ENCODE data around the gene RAD51B. TPM values are rescaled to one million over a fixed set of nuclear protein-coding genes. Genes with fewer than 3 reads are reported as not detected.
A peak's percentile ranks its signal among the peaks of the same experiment; 100 is the strongest.

RAD51B gene
- total and polyA plus RNA-seq, 7 donors: 2.4 to 24.4 (median 7.1) TPM

DNA sequence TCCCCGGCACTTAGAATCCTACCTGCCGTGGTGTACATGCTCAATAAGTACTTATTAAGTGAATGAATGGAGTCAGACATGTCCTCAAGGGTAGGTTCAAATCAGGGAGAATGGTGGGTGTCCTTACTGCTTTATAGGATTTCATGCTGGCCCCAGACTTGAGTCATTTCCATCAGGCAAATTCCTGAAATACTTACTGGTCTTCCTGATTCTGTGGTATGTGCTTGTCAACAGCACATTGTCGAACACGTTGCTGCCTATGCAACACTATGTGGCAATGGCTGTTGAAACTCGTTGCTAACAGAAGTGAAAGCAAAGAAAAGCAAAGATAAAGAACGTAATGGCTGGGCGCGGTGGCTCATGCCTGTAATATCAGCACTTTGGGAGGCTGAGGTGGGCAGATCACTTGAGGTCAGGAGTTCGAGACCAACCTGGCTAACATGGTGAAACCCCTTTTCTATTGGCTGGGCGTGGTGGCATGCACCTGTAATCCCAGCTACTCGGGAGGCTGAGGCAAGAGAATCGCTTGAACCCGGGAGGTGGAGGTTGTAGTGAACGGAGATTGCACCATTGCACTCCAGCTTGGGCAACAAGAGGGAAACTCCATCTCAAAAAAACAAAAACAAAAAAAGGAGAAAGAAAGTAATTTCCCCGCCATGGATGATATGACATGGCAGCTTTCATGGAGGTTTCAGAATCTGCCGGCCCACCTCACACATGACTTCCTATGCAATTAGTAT is 758.4 kb downstream of the RAD51B start:
- WGBS, 2 donors: 77 to 79% methylated on average over 16 of the region's 16 CpGs
- intact Hi-C loops (cut with DNase I): no loop called here
- no peaks in the 10 kb centered on the region for H3K9me3 ChIP-seq
- no peaks in the 10 kb centered on the region for H3K36me3 ChIP-seq
- peak overlapping the region in 3 of 4 donors; percentile 13 to 52 (median 18) for H3K27ac ChIP-seq
- H3K27me3 ChIP-seq: no peaks in the 10 kb centered on the region
- TF ChIP-seq POLR2A (IDR thresholded peaks at IDR 0.05): no peak
- TF ChIP-seq EP300 (IDR thresholded peaks at IDR 0.05): no peak
- peak in 2 of 4 donors; percentile 33 to 62 for TF ChIP-seq POLR2AphosphoS5 (IDR thresholded peaks at IDR 0.05)
- no peak for TF ChIP-seq CTCF (IDR thresholded peaks at IDR 0.05)
- H3K4me3 ChIP-seq: no peak overlapping the region
- peak; percentile 66 for DNase-seq
- H3K4me1 ChIP-seq: peaks cover 0 to 22% (median 13%) of the 10 kb centered on the region in 4 donors

DNA sequence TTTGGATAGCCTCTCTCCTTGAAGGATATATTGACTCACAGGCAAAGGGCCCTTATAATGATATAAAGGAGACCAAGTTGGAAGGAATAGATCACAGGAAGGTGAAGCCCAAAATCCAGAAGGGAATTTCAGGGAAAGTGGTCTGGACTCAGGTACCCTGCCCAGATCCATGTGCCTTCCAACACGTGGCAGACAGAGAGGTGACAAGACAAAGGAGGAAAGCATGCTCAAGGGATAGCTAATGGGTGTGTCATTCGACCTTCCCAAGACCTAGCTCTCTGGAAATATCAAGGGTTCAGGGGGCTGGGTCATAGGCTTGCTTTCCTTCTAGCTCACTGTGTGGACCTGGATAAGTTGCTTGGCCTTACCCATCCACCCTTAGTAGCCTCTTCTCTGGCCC is 759.0 kb downstream of the RAD51B start:
- Histone ChIP-seq H3K27me3 (no peaks in the 10 kb centered on the region), H3K9me3 (no peaks in the 10 kb centered on the region), H3K27ac (no peak overlapping the region), H3K36me3 (no peaks in the 10 kb centered on the region), H3K4me1 (peaks cover 0 to 22% (median 13%) of the 10 kb centered on the region in 4 donors), H3K4me3 (no peak overlapping the region)
- DNase-seq: no peak
- 87 to 91% methylated on average over 2 of the region's 2 CpGs for WGBS, 2 donors
- TF ChIP-seq CTCF (IDR thresholded peaks at IDR 0.05) (no peak), EP300 (IDR thresholded peaks at IDR 0.05) (no peak), POLR2A (IDR thresholded peaks at IDR 0.05) (no peak), POLR2AphosphoS5 (IDR thresholded peaks at IDR 0.05) (no peak)
- intact Hi-C loops (cut with DNase I): no loop called here

GRCh38 chr14:68580096-68580645 is 760.6 kb downstream of the RAD51B start:
- Histone ChIP-seq H3K4me1 (peaks cover 0 to 24% (median 12%) of the 10 kb centered on the region in 4 donors), H3K36me3 (no peaks in the 10 kb centered on the region), H3K4me3 (no peak overlapping the region), H3K9me3 (no peaks in the 10 kb centered on the region), H3K27me3 (no peaks in the 10 kb centered on the region), H3K27ac (peak overlapping the region in 1 of 4 donors; percentile 3)
- intact Hi-C loops (cut with DNase I): no loop called here
- 88 to 90% methylated on average over 9 of the region's 9 CpGs for WGBS, 2 donors
- no peak for DNase-seq
- TF ChIP-seq POLR2AphosphoS5 (IDR thresholded peaks at IDR 0.05): no peak
- no peak for TF ChIP-seq POLR2A (IDR thresholded peaks at IDR 0.05)
- no peak for TF ChIP-seq CTCF (IDR thresholded peaks at IDR 0.05)
- TF ChIP-seq EP300 (IDR thresholded peaks at IDR 0.05): no peak

DNA sequence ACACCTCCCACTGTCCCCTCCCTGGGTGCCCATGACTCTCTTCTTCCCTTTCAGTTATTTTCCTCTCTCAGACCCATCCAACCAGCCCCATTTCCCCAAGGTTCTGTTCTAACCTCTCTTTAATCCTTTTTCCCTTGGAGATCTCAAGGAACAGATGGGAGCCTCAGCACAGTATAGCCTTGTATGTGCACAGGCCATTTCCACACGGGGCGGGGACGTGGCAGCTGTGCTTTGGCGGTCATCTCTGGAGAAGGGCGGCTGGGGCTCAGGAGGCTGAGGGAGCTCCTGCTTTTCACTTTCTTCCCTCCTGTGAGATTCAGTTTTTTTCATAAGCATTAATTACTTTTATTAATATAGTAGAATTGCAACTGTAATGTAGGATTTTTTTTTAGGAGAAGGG is 761.1 kb downstream of the RAD51B start:
- 65 to 77% methylated on average over 5 of the region's 5 CpGs for WGBS, 2 donors
- no peaks in the 10 kb centered on the region for H3K9me3 ChIP-seq

More for the DNA sequence above, 761.1 kb downstream of the RAD51B start:
- peak overlapping the region in 1 of 4 donors; percentile 3 for H3K27ac ChIP-seq
- H3K27me3 ChIP-seq: no peaks in the 10 kb centered on the region
- no peak for TF ChIP-seq POLR2AphosphoS5 (IDR thresholded peaks at IDR 0.05)
- no peak for TF ChIP-seq EP300 (IDR thresholded peaks at IDR 0.05)
- no peak for TF ChIP-seq CTCF (IDR thresholded peaks at IDR 0.05)
- TF ChIP-seq POLR2A (IDR thresholded peaks at IDR 0.05): no peak
- DNase-seq: no peak
- H3K36me3 ChIP-seq: no peaks in the 10 kb centered on the region
- H3K4me1 ChIP-seq: peaks cover 0 to 29% (median 16%) of the 10 kb centered on the region in 4 donors
- no peak overlapping the region for H3K4me3 ChIP-seq
- intact Hi-C loops (cut with DNase I): no loop called here
